ENCODE results near the gene HOMEZ. TPM values are rescaled to one million over a fixed set of nuclear protein-coding genes. Genes with fewer than 3 reads are reported as not detected.
A peak's percentile ranks its signal among the peaks of the same experiment; 100 is the strongest.
"Not testable (repeated sequence)": the region's sequence is repeated elsewhere in the genome, so short reads cannot be mapped to it uniquely, and the experiment has no call there.

The HOMEZ gene, protein sequence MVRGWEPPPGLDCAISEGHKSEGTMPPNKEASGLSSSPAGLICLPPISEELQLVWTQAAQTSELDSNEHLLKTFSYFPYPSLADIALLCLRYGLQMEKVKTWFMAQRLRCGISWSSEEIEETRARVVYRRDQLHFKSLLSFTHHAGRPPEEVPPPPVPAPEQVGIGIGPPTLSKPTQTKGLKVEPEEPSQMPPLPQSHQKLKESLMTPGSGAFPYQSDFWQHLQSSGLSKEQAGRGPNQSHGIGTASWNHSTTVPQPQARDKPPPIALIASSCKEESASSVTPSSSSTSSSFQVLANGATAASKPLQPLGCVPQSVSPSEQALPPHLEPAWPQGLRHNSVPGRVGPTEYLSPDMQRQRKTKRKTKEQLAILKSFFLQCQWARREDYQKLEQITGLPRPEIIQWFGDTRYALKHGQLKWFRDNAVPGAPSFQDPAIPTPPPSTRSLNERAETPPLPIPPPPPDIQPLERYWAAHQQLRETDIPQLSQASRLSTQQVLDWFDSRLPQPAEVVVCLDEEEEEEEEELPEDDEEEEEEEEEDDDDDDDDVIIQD
- total RNA-seq = 26.0 TPM

DNA sequence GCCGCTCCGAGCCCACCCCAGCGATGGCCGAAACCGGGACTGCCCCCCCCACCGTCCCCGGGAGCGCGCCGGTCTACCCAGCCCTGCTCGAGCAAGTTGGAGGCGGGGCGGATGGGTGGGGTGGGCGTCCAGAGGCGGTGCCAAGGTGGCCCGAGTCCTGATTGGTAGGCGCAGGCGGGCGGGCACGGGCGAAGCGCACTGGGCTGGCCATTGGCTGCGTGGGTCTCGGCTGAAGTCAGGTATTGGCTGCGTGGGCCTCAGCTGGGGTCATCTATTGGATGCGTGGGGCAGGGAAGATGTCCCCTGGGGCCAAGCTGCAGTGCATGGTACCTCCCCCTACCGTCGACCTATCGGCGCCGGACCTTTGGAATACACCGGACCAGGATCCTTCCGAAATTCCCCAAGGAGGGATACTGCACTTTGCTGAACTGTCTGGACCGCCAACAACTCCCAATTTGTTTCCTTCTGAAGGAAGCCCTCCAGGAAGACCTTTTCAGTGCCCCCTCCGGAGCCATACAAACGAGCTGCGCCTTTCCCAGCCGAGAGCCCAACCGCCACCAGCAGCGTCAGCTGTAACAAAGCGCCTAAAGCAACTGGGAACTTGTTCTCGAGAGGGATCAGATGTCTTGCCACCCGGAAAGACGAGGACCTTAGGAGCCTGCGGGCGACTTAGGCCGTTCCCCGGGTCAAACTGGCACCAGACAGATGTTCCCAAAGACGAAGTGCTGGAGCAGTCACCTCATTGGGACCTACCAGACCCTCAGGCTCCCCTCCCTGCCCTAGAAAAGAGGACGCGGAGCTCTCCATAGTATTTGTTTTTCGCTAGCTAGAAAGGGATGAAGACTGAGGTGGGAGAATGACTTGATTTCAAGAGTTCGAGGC, at the start of gene HOMEZ:
TSS of gene HOMEZ (minus strand) at position 113 of the 882 bp plus-strand sequence. CDS start 180 bp downstream, outside the sequence.
- peak; percentile 99 for DNase-seq (ENCODE audit: low spot score)

DNA sequence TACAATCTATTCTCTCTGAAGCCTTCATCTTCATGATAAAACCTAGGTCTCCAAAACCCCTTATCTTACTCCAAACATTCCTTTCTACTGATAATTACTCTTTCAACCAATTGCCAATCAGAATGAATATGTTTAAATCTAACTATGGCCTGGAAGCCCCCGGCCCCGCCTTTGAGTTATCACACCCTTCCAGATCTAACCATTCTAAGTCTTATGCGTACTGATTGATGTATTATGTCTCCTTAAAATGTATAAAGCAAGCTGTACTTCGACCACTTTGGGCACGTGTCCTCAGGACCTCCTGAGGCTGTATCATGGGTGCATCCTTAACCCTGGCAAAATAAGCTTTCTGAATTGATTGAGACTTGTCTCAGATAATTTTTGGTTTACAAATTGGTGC, 49.7 kb upstream of the HOMEZ start:
- DNase-seq (ENCODE audit: low spot score) = no peak

DNA sequence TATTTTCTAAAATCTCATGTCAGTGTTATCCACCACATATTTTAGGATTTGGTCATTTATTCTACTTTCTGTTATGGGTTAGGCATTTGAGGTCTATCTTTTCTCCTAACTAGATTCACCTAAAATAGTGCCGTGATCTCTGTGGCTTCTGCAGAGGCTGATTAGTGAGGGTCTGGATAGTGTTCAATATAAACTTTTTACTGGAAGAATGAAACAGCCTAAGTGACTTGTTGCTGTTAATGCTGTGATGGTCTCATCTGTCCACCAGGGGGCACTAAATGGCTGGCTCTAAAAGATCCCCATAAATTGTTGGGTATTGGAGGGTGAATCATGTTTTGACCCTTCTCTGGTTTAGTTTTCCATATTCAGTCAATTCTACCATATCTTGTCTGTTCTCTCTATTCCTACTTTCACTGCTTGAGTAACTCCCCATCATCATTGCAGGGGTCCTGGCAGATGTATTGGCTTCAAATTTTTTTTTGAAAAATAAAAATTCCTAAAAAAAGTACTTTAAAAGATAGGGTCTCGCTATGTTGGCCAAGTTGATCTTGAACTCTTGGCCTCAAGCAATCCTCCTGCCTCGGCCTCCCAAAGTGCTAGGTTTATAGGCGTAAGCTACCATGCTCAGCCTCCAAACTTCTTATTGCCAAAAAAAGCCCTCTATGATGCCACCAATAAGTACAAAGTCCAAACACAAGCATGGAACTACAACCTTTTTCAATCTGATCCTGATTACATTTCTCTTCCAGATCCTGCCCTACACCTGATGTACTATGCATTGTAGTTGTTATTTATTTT, 42.2 kb upstream of the HOMEZ start:
- DNase-seq (ENCODE audit: low spot score) = peak; percentile 79

DNA sequence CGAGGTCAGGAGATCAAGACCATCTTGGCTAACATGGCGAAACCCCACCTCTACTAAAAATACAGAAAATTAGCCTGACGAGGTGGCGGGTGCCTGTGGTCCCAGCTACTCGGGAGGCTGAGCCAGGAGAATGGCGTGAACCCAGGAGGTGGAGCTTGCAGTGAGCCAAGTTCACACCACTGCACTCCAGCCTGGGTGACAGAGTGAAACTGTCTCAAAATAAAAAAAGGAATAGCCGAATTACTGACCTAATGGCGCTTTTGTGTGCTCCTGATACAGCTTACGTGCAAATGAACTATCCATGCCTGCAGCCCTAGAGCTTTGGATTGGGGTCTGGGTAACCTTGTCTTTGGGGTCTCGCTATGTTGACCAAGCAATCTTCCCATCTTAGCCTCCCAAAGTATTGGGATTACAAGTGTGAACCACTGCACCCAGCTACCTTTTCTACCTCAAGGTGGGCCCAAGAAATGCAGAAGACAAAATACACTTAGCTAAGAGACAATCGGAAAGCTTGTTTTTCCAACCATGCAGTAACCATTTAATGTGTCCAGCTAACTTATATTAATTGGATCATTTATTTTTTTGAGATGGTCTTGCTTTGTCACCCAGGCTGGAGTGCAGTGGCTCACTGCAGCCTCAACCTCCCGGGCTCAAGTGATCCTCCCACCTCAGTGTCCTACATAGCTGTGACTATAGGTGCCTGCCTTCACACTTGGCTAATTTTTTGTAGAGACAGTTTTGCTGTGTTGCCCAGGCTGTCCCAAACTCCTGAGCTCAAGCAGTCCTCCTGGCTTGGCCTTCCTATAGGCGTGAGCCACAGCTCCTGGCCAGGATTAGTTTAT, 40.8 kb upstream of the HOMEZ start:
- no peak for DNase-seq (ENCODE audit: low spot score)

DNA sequence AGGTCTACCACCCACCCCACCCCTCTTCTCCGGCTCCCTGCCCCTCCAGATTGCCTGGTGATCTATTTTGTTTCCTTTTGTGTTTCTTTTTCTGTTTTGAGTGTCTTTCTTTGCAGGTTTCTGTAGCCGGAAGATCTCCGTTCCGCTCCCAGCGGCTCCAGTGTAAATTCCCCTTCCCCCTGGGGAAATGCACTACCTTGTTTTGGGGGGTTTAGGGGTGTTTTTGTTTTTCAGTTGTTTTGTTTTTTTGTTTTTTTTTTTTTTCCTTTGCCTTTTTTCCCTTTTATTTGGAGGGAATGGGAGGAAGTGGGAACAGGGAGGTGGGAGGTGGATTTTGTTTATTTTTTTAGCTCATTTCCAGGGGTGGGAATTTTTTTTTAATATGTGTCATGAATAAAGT, 39.8 kb upstream of the HOMEZ start:
- not testable (repeated sequence) for DNase-seq (ENCODE audit: low spot score)

DNA sequence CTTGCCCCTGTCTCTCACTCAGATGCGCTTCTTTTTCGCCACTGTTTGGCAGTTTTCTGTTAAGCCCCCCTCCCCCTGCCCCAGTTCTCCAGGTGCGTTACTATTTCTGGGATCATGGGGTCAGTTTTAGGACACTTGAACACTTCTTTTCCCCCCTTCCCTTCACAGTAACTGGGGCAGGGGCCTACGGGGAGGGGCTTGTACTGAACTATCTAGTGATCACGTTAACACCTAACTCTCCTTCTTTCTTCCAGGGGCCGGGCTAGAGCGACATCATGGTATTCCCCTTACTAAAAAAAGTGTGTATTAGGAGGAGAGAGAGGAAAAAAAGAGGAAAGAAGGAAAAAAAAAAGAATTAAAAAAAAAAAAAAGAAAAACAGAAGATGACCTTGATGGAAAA, 39.1 kb upstream of the HOMEZ start:
- no peak for DNase-seq (ENCODE audit: low spot score)

DNA sequence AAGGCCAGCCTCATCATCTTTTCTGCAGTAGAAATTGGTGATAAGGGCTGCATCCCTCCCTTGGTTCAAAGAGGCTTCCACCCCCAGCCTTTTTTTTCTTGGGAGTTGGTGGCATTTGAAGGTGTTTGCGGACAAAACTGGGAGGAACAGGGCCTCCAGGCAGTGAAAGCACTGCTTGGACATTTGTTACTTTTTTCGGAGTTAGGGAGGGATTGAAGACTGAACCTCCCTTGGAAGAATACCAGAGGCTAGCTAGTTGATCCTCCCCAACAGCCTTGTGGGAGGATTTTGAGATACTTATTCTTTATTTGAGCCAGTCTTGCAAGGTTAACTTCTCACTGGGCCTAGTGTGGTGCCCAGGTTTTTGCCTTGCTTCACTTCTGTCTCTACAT, 38.5 kb upstream of the HOMEZ start:
- no peak for DNase-seq (ENCODE audit: low spot score)

DNA sequence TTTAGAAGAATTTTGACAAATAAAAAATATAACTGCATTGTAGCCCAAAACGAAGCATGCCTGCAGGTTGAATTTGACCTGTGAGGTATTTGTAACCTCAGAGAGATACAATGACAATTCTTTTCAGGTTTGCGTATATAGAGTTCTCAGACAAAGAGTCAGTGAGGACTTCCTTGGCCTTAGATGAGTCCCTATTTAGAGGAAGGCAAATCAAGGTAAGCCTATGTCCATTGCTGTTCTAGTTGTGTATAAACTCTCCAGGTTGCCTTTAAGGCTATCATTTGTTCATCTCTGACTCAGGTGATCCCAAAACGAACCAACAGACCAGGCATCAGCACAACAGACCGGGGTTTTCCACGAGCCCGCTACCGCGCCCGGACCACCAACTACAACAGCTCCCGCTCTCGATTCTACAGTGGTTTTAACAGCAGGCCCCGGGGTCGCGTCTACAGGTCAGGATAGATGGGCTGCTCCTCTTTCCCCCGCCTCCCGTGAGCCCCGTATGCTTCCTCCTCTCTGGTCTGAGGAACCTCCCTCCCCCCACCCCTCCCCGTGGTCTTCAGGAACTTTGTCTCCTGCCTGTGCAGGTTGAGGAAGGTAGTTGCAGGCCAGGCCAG, 38.0 kb upstream of the HOMEZ start:
- no peak for DNase-seq (ENCODE audit: low spot score)

DNA sequence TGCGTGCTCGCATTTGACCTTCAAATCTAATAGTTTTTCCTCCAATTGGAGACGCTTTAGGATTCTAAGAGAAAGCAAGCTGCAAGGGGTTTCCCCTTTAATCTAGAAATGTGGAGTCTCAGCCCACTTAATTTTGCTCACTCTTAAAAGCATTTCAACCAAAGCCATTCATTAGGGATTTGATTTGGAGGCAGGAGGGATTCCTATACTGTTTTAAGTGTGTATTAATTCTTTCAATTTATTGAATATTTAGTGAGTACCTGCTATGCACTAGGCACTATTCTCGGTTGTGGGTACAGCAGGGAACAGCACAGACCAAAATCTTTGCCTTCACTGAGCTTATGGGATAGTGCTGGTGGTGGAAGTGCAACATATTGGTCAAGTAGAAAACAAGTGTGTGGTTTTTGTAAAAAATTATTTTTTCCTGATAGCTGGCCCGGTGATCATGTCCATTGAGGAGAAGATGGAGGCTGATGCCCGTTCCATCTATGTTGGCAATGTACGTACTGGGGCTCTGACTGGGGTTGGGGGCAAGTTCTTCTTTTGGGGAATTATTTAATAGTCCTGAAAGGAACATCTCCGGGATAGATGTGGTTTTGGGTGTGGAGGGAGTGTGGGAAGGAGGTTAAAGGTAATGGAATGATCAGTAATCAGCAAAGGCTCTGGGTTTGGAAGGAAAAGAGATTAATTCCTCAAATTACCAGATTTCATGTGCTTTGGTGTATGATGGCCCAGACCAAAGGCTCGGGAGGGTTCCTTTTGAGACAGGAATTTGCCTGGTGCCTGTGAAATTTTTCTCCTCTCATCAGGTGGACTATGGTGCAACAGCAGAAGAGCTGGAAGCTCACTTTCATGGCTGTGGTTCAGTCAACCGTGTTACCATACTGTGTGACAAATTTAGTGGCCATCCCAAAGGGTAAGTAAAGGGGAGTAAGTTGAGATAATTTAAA, 36.9 kb upstream of the HOMEZ start:
- no peak for DNase-seq (ENCODE audit: low spot score)

DNA sequence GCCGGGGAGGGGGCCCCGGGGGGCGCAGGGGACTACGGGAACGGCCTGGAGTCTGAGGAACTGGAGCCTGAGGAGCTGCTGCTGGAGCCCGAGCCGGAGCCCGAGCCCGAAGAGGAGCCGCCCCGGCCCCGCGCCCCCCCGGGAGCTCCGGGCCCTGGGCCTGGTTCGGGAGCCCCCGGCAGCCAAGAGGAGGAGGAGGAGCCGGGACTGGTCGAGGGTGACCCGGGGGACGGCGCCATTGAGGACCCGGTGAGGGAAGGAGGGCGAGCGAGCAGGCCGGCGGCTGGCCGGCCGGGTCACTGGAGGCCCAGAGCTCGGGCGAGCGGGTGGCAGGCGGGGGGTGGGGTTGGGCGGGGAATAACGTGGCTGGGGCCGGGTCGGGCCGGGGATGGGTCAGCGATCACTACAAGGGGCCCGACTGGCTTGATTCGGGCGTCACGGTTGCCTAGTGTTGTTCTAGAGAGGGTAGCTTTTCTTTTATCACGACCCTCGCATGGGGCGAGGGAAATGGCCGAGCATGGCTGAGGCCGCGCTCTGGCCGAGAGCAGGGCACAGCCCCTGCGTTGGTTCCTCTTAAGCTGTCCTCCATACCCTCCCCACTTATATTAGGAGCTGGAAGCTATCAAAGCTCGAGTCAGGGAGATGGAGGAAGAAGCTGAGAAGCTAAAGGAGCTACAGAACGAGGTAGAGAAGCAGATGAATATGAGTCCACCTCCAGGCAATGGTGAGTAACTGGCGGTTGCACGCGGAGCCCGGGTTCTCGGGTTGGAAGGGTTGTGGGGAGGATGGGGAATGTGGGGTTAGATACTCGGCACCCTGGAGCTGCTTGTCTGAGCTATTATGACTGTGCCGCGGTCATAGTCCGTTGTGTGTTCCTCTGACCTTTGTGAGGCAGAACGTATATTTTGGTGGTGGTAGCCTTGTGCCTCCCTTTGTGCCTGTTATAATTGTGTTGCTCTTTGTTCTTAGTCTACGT, 35.9 kb upstream of the HOMEZ start:
- no peak for DNase-seq (ENCODE audit: low spot score)

DNA sequence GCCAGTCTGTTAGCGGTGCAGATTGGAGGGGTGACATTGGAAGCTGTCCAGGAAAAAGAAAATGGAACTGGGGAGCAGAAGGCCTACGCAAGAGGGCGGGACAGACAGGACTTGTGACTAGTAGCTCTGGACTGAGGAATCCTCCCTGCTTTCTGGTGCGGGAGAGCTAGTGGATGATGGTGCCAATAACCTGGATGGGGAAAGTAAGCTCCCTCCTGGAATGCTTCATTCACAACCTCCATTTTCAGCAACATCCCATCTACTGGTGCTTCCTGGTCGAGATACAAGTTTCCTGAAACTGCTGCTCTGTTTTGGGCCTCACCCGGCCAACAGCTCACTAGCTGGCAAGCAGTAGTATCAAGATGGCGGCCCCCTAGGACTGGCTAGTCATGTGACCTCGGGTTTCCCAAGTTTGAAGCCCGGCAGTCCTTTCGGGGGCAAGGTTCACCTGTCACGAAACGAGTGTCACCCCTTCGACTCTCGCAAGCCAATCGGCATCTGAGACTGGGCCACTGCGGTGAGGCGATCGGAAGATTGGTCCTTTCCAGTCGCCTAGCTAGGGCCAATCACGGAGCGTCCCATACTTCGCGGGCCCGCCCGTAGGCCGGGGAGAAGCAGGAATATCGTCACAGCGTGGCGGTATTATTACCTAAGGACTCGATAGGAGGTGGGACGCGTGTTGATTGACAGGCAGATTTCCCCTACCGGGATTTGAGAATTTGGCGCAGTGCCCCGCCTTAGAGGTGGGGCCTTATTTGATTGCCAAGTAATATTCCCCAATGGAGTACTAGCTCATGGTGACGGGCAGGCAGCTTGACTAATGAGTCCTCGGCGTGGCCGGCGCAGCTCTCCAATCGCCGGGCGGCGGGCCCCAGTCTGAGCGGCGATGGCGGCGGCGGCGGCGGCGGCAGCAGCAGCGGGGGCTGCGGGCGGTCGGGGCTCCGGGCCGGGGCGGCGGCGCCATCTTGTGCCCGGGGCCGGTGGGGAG, 34.9 kb upstream of the HOMEZ start, which contains the start of gene PABPN1:
TSS of gene PABPN1 (plus strand) at position 874 of the 988 bp plus-strand sequence. CDS start at position 887, 13 bp downstream.
- DNase-seq (ENCODE audit: low spot score) = peak; percentile 100

DNA sequence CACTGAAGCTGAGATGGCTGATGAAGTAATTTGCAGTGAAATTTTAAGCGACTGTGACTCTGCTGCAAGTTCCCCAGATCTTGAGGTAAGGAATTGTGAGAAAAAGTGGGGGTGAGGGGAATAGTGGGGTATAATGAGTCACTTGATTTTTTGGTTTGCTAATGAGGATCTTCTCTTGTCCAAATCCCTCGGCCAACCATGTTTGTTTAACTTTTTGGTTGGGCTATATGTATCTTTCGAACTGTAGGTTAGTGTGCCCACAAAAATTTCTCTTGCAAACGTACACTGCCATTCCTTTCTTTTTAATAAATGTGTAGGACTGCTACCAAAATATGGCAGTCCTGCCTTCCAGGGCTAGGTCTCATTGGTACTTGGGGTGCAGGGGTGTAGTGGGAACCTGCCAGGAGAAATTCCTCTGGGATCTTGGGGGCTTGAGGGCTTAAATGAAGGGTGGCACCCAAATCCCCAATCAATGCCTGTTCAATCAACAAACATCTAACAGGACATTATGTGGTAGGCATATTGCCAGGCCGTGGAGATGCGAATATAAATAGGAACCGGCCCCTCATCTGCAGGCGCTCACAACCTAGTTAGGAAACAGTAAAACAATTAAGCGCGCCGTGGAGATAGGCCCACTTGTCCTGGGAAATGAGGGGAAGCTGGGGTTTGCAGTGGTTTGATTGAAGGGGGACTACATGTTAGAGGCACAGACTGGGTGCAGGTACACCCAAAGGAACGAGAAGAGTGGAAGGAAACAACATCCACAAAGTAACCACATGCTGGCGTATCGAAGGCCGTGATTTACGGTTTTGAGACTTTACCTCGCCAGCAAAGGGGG, 34.0 kb upstream of the HOMEZ start:
- no peak for DNase-seq (ENCODE audit: low spot score)

DNA sequence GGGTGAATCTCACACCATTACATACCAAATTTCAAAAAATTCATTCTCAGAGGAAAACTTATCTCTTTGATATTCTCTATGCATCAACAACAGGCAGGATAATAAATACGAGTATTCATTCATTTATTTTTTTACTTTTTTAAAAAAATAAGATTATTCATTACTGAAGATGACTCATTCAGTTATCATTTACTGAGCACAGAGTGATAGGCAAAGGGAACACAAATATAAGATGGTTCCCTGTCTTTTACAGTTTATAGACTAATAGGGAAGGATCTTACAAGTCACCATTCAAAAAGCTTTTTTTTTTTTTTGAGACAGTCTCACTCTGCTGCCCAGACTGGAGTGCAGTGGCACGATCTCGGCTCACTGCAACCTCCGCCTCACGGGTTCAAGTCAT, 30.4 kb upstream of the HOMEZ start:
- no peak for DNase-seq (ENCODE audit: low spot score)

DNA sequence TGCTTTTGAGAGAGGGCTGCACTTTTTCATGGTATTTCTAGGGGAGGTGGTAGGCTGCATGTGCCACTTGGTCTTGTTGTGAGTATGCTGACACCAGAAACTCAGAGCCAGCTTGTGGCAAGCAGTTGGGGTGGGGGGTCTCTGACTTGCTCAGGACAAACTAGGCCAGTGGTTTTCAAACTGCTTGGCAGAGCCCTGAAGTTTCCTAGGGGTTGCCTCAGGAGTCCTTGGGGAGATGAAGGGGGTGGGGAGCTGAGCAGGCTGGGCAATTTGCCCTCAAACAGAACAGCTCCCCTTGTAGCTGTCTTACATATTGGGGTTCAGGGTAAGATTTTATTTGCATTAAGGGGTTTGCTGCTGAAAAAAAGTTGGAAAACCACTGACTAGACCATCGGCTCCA, 24.6 kb upstream of the HOMEZ start:
- DNase-seq (ENCODE audit: low spot score) = no peak

DNA sequence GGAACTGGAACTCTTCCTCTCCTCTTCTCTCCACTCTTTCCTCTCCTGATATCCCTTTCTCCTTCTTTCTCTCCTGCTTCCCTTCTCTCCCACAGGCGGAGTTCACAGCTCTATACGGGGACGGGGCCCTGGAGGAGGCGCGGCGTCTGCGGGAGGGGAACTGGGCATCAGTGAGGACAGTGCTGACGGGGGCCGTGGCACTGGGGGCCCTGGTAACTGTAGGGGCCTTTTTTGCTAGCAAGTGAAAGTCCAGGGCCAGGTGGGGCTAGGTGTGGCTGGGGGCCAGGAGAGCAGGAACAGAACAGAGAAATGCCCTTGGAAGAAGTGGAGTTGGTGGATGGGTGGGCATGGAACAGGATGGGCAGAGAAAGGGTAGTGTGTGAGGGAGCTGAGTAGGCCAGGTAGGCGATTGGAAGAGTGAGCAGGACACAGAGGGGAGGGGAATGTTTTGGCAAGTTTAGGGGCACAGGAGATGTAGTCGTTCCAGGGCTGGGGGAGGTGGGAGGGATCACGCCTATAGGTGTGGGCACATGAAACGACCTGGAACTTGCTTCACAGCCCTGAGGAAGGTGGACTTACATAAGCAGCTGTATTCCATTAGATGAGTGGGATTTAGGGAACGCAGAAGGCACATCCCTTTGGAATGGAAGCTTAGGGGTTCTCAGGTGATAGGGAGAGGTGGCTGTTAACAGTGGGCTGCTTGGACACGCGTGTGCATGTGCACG, 23.0 kb upstream of the HOMEZ start:
- no peak for DNase-seq (ENCODE audit: low spot score)
